Measurements from ENCODE around the gene RAB30.

The RAB30 gene

DNA sequence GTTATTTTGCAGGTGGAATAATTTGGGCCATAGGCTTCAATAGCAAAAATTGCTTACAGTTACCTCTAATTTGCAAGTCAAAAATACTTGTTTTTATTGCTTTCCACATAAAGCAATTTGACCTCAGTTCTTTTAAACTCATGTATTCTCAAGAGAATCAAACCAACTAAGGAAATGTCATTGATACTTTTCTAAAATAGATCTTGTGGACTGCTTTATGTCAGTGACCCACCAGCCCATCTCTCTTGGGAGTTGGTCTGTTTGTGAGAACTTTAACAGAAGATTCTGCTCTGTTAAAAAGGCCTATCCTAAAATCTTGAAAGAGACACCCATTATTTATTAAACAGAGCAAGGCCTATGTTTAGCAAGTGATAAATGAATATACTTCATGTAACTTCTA, 94.9 kb downstream of the RAB30 start:
- H2AFZ ChIP-seq (ENCODE audit: low read depth), result no peak overlapping the region
- no peak overlapping the region for H3K27ac ChIP-seq
- no peak overlapping the region for H3K4me3 ChIP-seq (IDR thresholded peaks at IDR 0.05; ENCODE audit: insufficient read depth, low read depth, low read length)
- no peaks in the 10 kb centered on the region for H3K36me3 ChIP-seq (ENCODE audit: insufficient read depth)
- H3K4me1 ChIP-seq (ENCODE audit: low read depth, poor library complexity, severe bottlenecking), result peaks cover 53% of the 10 kb centered on the region
- H4K20me1 ChIP-seq (ENCODE audit: insufficient read depth), result no peaks in the 10 kb centered on the region
- H3K27me3 ChIP-seq (ENCODE audit: insufficient read depth, low read depth), result no peaks in the 10 kb centered on the region
- no peaks in the 10 kb centered on the region for H3K79me2 ChIP-seq (ENCODE audit: insufficient read depth, low read depth)
- H3K9ac ChIP-seq, result no peak overlapping the region
- TF ChIP-seq, protein P1, sequence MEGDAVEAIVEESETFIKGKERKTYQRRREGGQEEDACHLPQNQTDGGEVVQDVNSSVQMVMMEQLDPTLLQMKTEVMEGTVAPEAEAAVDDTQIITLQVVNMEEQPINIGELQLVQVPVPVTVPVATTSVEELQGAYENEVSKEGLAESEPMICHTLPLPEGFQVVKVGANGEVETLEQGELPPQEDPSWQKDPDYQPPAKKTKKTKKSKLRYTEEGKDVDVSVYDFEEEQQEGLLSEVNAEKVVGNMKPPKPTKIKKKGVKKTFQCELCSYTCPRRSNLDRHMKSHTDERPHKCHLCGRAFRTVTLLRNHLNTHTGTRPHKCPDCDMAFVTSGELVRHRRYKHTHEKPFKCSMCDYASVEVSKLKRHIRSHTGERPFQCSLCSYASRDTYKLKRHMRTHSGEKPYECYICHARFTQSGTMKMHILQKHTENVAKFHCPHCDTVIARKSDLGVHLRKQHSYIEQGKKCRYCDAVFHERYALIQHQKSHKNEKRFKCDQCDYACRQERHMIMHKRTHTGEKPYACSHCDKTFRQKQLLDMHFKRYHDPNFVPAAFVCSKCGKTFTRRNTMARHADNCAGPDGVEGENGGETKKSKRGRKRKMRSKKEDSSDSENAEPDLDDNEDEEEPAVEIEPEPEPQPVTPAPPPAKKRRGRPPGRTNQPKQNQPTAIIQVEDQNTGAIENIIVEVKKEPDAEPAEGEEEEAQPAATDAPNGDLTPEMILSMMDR (conservative IDR thresholded peaks at IDR 0.05; ENCODE audit: low read depth, low read length), result no peak
- H3K4me2 ChIP-seq, result no peak overlapping the region

DNA sequence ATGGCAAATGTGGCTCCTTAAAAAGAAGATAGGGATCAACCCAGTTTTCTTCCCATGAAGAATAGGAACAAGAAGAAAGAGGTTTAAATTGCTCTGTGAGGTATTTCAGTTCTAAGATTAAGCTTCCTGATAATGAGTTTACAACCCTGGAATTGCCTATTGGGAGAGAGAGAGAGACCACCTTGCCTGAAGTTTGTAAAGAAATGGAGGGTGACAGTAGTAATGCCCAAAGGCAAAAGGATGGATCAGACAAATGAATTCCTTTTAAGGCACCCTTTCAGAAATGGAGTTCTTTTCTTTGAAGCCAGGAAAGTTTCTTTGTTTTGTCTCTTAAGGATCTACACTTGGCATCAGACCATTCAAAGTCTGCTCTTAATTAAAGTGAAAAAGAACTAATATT, 95.8 kb downstream of the RAB30 start:
- Histone ChIP-seq H3K79me2 (ENCODE audit: insufficient read depth, low read depth) (no peaks in the 10 kb centered on the region), H3K27me3 (ENCODE audit: insufficient read depth, low read depth) (no peaks in the 10 kb centered on the region), H3K4me2 (no peak overlapping the region), H3K27ac (no peak overlapping the region), H3K4me3 (IDR thresholded peaks at IDR 0.05; ENCODE audit: insufficient read depth, low read depth, low read length) (no peak overlapping the region), H2AFZ (ENCODE audit: low read depth) (no peak overlapping the region), H3K4me1 (ENCODE audit: low read depth, poor library complexity, severe bottlenecking) (peaks cover 62% of the 10 kb centered on the region), H3K36me3 (ENCODE audit: insufficient read depth) (no peaks in the 10 kb centered on the region), H4K20me1 (ENCODE audit: insufficient read depth) (no peaks in the 10 kb centered on the region), H3K9ac (no peak overlapping the region)
- TF ChIP-seq, protein P1 (conservative IDR thresholded peaks at IDR 0.05; ENCODE audit: low read depth, low read length), result no peak

DNA sequence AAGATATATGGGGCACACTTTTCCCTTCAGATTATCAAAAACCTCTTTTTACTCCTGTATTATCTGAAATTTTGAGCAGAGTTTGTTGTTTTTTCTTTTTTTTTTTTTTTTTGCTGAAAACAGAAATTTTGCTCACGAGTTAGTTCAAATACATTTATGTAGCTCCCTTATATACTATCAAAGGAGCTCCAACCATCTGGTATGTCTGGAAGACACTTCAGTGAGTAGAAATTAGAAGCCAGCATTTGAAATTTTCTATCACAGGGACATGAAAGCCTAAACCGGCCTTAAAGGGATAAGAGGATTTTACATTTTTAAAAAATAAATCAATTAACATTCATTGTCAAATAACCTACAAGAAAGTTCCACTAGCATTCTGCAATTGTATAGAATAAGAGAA, 96.8 kb downstream of the RAB30 start:
- no peak overlapping the region for H3K4me2 ChIP-seq
- H3K9ac ChIP-seq, result no peak overlapping the region
- H3K36me3 ChIP-seq (ENCODE audit: insufficient read depth), result no peaks in the 10 kb centered on the region
- H3K27ac ChIP-seq, result no peak overlapping the region
- no peaks in the 10 kb centered on the region for H4K20me1 ChIP-seq (ENCODE audit: insufficient read depth)
- no peak overlapping the region for H3K4me3 ChIP-seq (IDR thresholded peaks at IDR 0.05; ENCODE audit: insufficient read depth, low read depth, low read length)
- peaks cover 72% of the 10 kb centered on the region for H3K4me1 ChIP-seq (ENCODE audit: low read depth, poor library complexity, severe bottlenecking)
- no peaks in the 10 kb centered on the region for H3K79me2 ChIP-seq (ENCODE audit: insufficient read depth, low read depth)
- H3K27me3 ChIP-seq (ENCODE audit: insufficient read depth, low read depth), result no peaks in the 10 kb centered on the region
- TF ChIP-seq, protein P1 (conservative IDR thresholded peaks at IDR 0.05; ENCODE audit: low read depth, low read length), result no peak
- no peak overlapping the region for H2AFZ ChIP-seq (ENCODE audit: low read depth)

DNA sequence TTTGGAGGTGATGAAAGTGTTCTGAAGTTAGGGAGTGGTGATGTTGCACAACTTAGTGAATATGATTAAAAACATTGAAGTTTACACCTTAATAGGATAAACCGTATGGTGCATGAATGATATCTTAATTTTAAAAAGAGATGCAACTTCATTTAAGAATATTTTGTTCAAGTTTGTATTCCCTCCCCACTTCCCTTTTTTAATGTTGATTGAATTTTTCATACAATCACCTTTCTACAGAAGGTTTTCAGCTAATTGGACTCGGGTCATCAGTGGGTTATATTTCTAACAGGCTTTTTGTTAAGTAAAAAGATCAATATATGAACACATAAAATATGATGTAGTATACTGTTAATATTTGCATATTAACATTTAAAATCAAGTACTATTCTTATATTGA, 97.6 kb downstream of the RAB30 start:
- H3K27ac ChIP-seq, result no peak overlapping the region
- H3K27me3 ChIP-seq (ENCODE audit: insufficient read depth, low read depth), result no peaks in the 10 kb centered on the region
- H3K79me2 ChIP-seq (ENCODE audit: insufficient read depth, low read depth), result no peaks in the 10 kb centered on the region
- H3K9ac ChIP-seq, result no peak overlapping the region
- H2AFZ ChIP-seq (ENCODE audit: low read depth), result no peak overlapping the region
- H3K4me1 ChIP-seq (ENCODE audit: low read depth, poor library complexity, severe bottlenecking), result peaks cover 75% of the 10 kb centered on the region
- TF ChIP-seq, protein P1 (conservative IDR thresholded peaks at IDR 0.05; ENCODE audit: low read depth, low read length), result no peak
- no peak overlapping the region for H3K4me3 ChIP-seq (IDR thresholded peaks at IDR 0.05; ENCODE audit: insufficient read depth, low read depth, low read length)
- no peaks in the 10 kb centered on the region for H4K20me1 ChIP-seq (ENCODE audit: insufficient read depth)
- no peaks in the 10 kb centered on the region for H3K36me3 ChIP-seq (ENCODE audit: insufficient read depth)
- H3K4me2 ChIP-seq, result no peak overlapping the region

Measured in KMS-11 (cell line).